ENCODE measurements around the gene TUBGCP5. TPM values are rescaled to one million over a fixed set of nuclear protein-coding genes. Genes with fewer than 3 reads are reported as not detected.

Gene TUBGCP5
- total and polyA plus RNA-seq, 2 donors (not counting 1 experiment from before 2014, with no cell fraction given): 11.0 to 23.1 TPM

GRCh38 chr15:22979238-22980188 is 59.9 kb downstream of the TUBGCP5 start:
- CTCF ChIA-PET: no interaction called here
- H3K4me3 ChIP-seq (ENCODE audit: control extremely low read depth in 1 of 5, extremely low read depth in 1 of 5, insufficient read depth in 1 of 5, low read depth in 2 of 5, low read length in 4 of 5): peak overlapping the region; percentile 12 to 84 (median 61)
- DNase-seq: peak; percentile 52
- peaks cover 19% of the 10 kb centered on the region for H3K27me3 Mint-ChIP-seq
- POLR2A ChIA-PET: no interaction called here
- H3K9me3 ChIP-seq (ENCODE audit: control extremely low read depth in 1 of 3, control insufficient read depth in 2 of 3, insufficient read depth in 1 of 3, low read length in 2 of 3): peaks cover 0 to 2% (median 0%) of the 10 kb centered on the region in 3 donors
- H4K20me1 ChIP-seq (ENCODE audit: control insufficient read depth, insufficient read depth, low read length, poor library complexity, severe bottlenecking): no peaks in the 10 kb centered on the region
- H3K4me2 ChIP-seq (replicated peaks; ENCODE audit: low read depth, low read length, poor library complexity, severe bottlenecking): peak overlapping the region; percentile 99
- H3K9ac ChIP-seq (ENCODE audit: low read length): peak overlapping the region; percentile 80
- no peaks in the 10 kb centered on the region for H3K79me2 ChIP-seq (ENCODE audit: control insufficient read depth, insufficient read depth, low read length)
- no peak overlapping the region for H3K27ac ChIP-seq (ENCODE audit: low read length in 2 of 2)
- peaks cover 0 to 27% (median 8%) of the 10 kb centered on the region in 4 experiments for H3K27me3 ChIP-seq (replicated peaks in 1 of 4; ENCODE audit: control extremely low read depth in 1 of 4, control insufficient read depth in 3 of 4, insufficient read depth in 4 of 4, low read length in 3 of 4)
- intact Hi-C loops (cut with micrococcal nuclease): no loop called here
- ATAC-seq (ENCODE audit: low read depth): peak; percentile 63
- H3K36me3 ChIP-seq (replicated peaks in 1 of 2; ENCODE audit: control extremely low read depth in 1 of 2, control insufficient read depth in 1 of 2, extremely low read depth in 1 of 2, insufficient read depth in 2 of 2, low read length in 1 of 2): no peaks in the 10 kb centered on the region
- TF ChIP-seq CTCF (IDR thresholded peaks at IDR 0.05) (no peak), EZH2 (IDR thresholded peaks at IDR 0.05; ENCODE audit: borderline replicate concordance, insufficient read depth, low read depth, low read length, poor library complexity, severe bottlenecking) (no peak)
- peaks cover 16 to 19% of the 10 kb centered on the region in 2 donors for H3K4me1 ChIP-seq (ENCODE audit: control insufficient read depth in 2 of 2, insufficient read depth in 2 of 2, low read length in 2 of 2)
- peaks cover 19% of the 10 kb centered on the region for H3K4me1 Mint-ChIP-seq
- WGBS (ENCODE audit: insufficient coverage): under 1% methylated on average over 80 of the region's 88 CpGs
- H3K4me3 Mint-ChIP-seq: peak overlapping the region; percentile 98
- H2AFZ ChIP-seq (ENCODE audit: insufficient read depth, low read depth, low read length, poor library complexity, severe bottlenecking): peak overlapping the region; percentile 86
- no peaks in the 10 kb centered on the region for H3K9me3 Mint-ChIP-seq (ENCODE audit: insufficient read depth)
- H3K27ac Mint-ChIP-seq: peak overlapping the region; percentile 69

Data from B cell (primary cell).